B cell (primary cell): ENCODE results near the gene RAB24. TPM values are rescaled to one million over a fixed set of nuclear protein-coding genes. Genes with fewer than 3 reads are reported as not detected.
A peak's percentile ranks its signal among the peaks of the same experiment; 100 is the strongest.

Source experiments
- ATAC-seq: fragments of 200-7000 bp; cut with Tn5 transposase; one replicate; pipeline ENCODE4 v1.10.0; 2021; ENCODE audit warnings: low read depth, mild to moderate bottlenecking, moderate number of reproducible peaks, moderate library complexity
- CTCF ChIA-PET: fragments of 350-600 bp; sonication (Branson Sonifier 250); formaldehyde crosslinking; loops from one replicate; lab custom pipeline; 2021; ENCODE audit warnings: antibody characterized with exemption, inconsistent platforms; lab: Charles Lee
- POLR2A ChIA-PET: fragments of 350-600 bp; sonication (Branson Sonifier 250); formaldehyde crosslinking; loops from one replicate; lab custom pipeline; 2021; ENCODE audit warnings: antibody characterized with exemption; lab: Charles Lee
- DNase-seq: peaks from one replicate; pipeline ENCODE4 v3.0.0; 2013
- H2AFZ ChIP-seq: 2 replicates; pipeline ENCODE4 v1.6.1; 2012; ENCODE audit warnings: mild to moderate bottlenecking, low read depth, low read length; ENCODE audit not compliant: insufficient read depth, poor library complexity, severe bottlenecking
- H3K27ac ChIP-seq, 2 donors: 1 replicate in 1 of 2; 2 replicates in 1 of 2; pipeline ENCODE4 v1.5.1; 2012 to 2013; ENCODE audit warnings: low read length in 2 of 2, mild to moderate bottlenecking in 2 of 2, moderate library complexity in 1 of 2
- H3K27me3 ChIP-seq, 4 experiments: fragments of 200-600 bp in 1 of 4; sonication (generic) in 1 of 4; replicated peaks in 1 of 4; 1 replicate in 2 of 4; 2 replicates in 2 of 4; pipeline versions ENCODE4 v1.6.1 to v1.7.0; 2013 to 2016; ENCODE audit warnings: low read length in 3 of 4, mild to moderate bottlenecking in 2 of 4, mixed read lengths in 1 of 4, moderate library complexity in 1 of 4; ENCODE audit not compliant: insufficient read depth in 4 of 4, control insufficient read depth in 3 of 4; ENCODE audit errors: control extremely low read depth in 1 of 4
- H3K36me3 ChIP-seq, 2 experiments: replicated peaks in 1 of 2; 1 replicate in 1 of 2; 2 replicates in 1 of 2; pipeline versions ENCODE4 v1.6.1 to v1.7.1; 2013; ENCODE audit warnings: low read length in 1 of 2; ENCODE audit not compliant: insufficient read depth in 2 of 2, control insufficient read depth in 1 of 2; ENCODE audit errors: control extremely low read depth in 1 of 2, extremely low read depth in 1 of 2
- H3K4me1 ChIP-seq, 2 donors: fragments of 200-600 bp in 1 of 2; sonication (generic) in 1 of 2; 1 replicate in 1 of 2; 2 replicates in 1 of 2; pipeline versions ENCODE4 v1.5.1 to v1.6.1; 2013 to 2017; ENCODE audit warnings: low read length in 2 of 2; ENCODE audit not compliant: control insufficient read depth in 2 of 2, insufficient read depth in 2 of 2
- H3K4me2 ChIP-seq: replicated peaks from 2 replicates; pipeline ENCODE3; 2012; ENCODE audit warnings: mild to moderate bottlenecking, low read depth, low read length; ENCODE audit not compliant: poor library complexity, severe bottlenecking
- H3K4me3 ChIP-seq, 5 experiments: fragments of 200-600 bp in 1 of 5; sonication (generic) in 1 of 5; 1 replicate in 3 of 5; 2 replicates in 2 of 5; pipeline versions ENCODE4 v1.5.1 to v1.7.0; 2011 to 2016; ENCODE audit warnings: low read length in 4 of 5, mild to moderate bottlenecking in 4 of 5, low read depth in 2 of 5, control low read depth in 1 of 5, moderate library complexity in 1 of 5; ENCODE audit not compliant: insufficient read depth in 1 of 5; ENCODE audit errors: control extremely low read depth in 1 of 5, extremely low read depth in 1 of 5
- H3K79me2 ChIP-seq: fragments of 200-600 bp; sonication (generic); one replicate; pipeline ENCODE4 v1.6.0; 2016; ENCODE audit warnings: low read length; ENCODE audit not compliant: control insufficient read depth, insufficient read depth
- H3K9ac ChIP-seq: fragments of 200-600 bp; sonication (generic); 2 replicates; pipeline ENCODE4 v1.6.1; 2017; ENCODE audit warnings: mild to moderate bottlenecking, low read length, moderate library complexity
- H3K9me3 ChIP-seq, 3 donors: one replicate each; pipeline versions ENCODE4 v1.6.1 to v1.7.1; 2013; ENCODE audit warnings: low read length in 2 of 3; ENCODE audit not compliant: control insufficient read depth in 2 of 3, insufficient read depth in 1 of 3; ENCODE audit errors: control extremely low read depth in 1 of 3
- H4K20me1 ChIP-seq: 2 replicates; pipeline ENCODE4 v1.6.0; 2012; ENCODE audit warnings: mild to moderate bottlenecking, low read length; ENCODE audit not compliant: insufficient read depth, control insufficient read depth, poor library complexity, severe bottlenecking
- H3K27ac Mint-ChIP-seq: one replicate; pipeline ENCODE4 v1.8.0; 2021; ENCODE audit warnings: mixed read lengths
- H3K27me3 Mint-ChIP-seq: one replicate; pipeline ENCODE4 v1.8.0; 2021; ENCODE audit warnings: mixed read lengths
- H3K4me1 Mint-ChIP-seq: one replicate; pipeline ENCODE4 v1.8.0; 2021; ENCODE audit warnings: mixed read lengths
- H3K4me3 Mint-ChIP-seq: one replicate; pipeline ENCODE4 v1.8.0; 2021; ENCODE audit warnings: mixed read lengths
- H3K9me3 Mint-ChIP-seq: one replicate; pipeline ENCODE4 v1.8.0; 2022; ENCODE audit warnings: mixed read lengths; ENCODE audit not compliant: insufficient read depth
- CTCF ChIP-seq: fragments of 200-600 bp; IDR thresholded peaks from one replicate; pipeline ENCODE4 v1.8.0; 2022; ENCODE audit warnings: antibody characterized with exemption, mild to moderate bottlenecking
- EZH2 ChIP-seq: IDR thresholded peaks from 2 replicates; pipeline ENCODE4 v1.6.1; 2012; ENCODE audit warnings: borderline replicate concordance, low read depth, mild to moderate bottlenecking, moderate library complexity, low read length; ENCODE audit not compliant: insufficient read depth, poor library complexity, severe bottlenecking
- WGBS: methylation state at CpG from one replicate; pipeline ENCODE4 v1.1.5; 2013; ENCODE audit warnings: missing lambda C conversion rate; ENCODE audit not compliant: insufficient coverage; 5-methylcytosine and 5-hydroxymethylcytosine counted together
- intact Hi-C: fragments of 100-400 bp; cut with micrococcal nuclease; formaldehyde crosslinking; loops from one replicate; pipeline ENCODE4 v1.10.0; 2022
- polyA plus RNA-seq: library from polyadenylated mRNA; depleted of rRNA; stranded (reverse); fragments of >200 nt; gene quantifications from 2 replicates; pipeline ENCODE4 v1.2.3, GENCODE V29; 2012
- total RNA-seq, 2 donors: library from RNA; stranded (reverse); fragments of 120-200 nt in 1 of 2; gene quantifications; 1 replicate in 1 of 2; 2 replicates in 1 of 2; pipeline versions ENCODE4 v1.2.3 to v1.2.4, GENCODE V29; 2013 to 2022

The RAB24 gene
- total and polyA plus RNA-seq, 2 donors (not counting 1 experiment from before 2014, with no cell fraction given): 38.3 to 147 TPM

- Histone ChIP-seq H3K4me1 (peaks cover 40 to 58% of the 10 kb centered on the region in 2 donors), H3K9ac (peak within 1 kb of the TSS; percentile 72), H3K79me2 (peaks cover 25% of the 10 kb centered on the region)
Measured at GRCh38 chr5:177311723-177312648, 8.5 kb upstream of the RAB24 start, which contains the start of gene MXD3. MXD3 (minus strand) TSS chr5:177311898; CDS start chr5:177311830, 68 bp downstream.

More at GRCh38 chr5:177311723-177312648, 8.5 kb upstream of the RAB24 start, which contains the start of gene MXD3:
- peaks cover 0 to 6% of the 10 kb centered on the region in 2 experiments for H3K36me3 ChIP-seq
- peak within 1 kb of the TSS; percentile 68 for H2AFZ ChIP-seq
- H3K27ac ChIP-seq: peak within 1 kb of the TSS; percentile 27 to 34
- peaks cover 41% of the 10 kb centered on the region for H3K4me1 Mint-ChIP-seq
- intact Hi-C loops: loop anchor here (1.0 to 10.0 kb wide), 4 partner anchors 12 to 803 kb away; partner anchors contain the start of genes GRK6 and N4BP3
- DNase-seq: peak; percentile 94
- CTCF ChIA-PET: interaction anchor here (0.6 to 4.9 kb wide), 7 partner anchors 7 to 204 kb away, joined by 3 to 34 read pairs (median 4); partner anchors contain the start of gene LMAN2
- H3K4me2 ChIP-seq: peak within 1 kb of the TSS; percentile 99
- peaks cover 0 to 2% (median 0%) of the 10 kb centered on the region in 3 donors for H3K9me3 ChIP-seq
- no peaks in the 10 kb centered on the region for H3K27me3 ChIP-seq
- TF ChIP-seq CTCF: no peak
- TF ChIP-seq EZH2: no peak
- peak; percentile 89 for ATAC-seq
- H3K4me3 ChIP-seq: peak within 1 kb of the TSS; percentile 15 to 80 (median 63)
- H4K20me1 ChIP-seq: peaks cover 52% of the 10 kb centered on the region
- H3K27ac Mint-ChIP-seq: peak within 1 kb of the TSS; percentile 84
- H3K27me3 Mint-ChIP-seq: no peaks in the 10 kb centered on the region
- no peaks in the 10 kb centered on the region for H3K9me3 Mint-ChIP-seq
- H3K4me3 Mint-ChIP-seq: peak within 1 kb of the TSS; percentile 90
- POLR2A ChIA-PET: interaction anchor here (0.6 to 1.4 kb wide), 4 partner anchors 10 to 178 kb away, joined by 3 read pairs; partner anchors contain the start of gene NSD1
- WGBS: under 1% methylated on average over 78 of the region's 78 CpGs
